Neural cell (in vitro differentiated cells): Measurements from ENCODE around the gene KPRP.

Experiments used
- CTCF ChIP-seq: fragments of 450-650 bp; IDR thresholded peaks from 2 replicates; pipeline ENCODE4 v1.5.1; 2014; ENCODE audit warnings: antibody characterized with exemption, mild to moderate bottlenecking, moderate library complexity; ENCODE audit not compliant: poor library complexity, severe bottlenecking
- EP300 ChIP-seq: fragments of 450-650 bp; conservative IDR thresholded peaks from 2 replicates; pipeline ENCODE4 v1.6.1; 2014; ENCODE audit warnings: antibody characterized with exemption, mild to moderate bottlenecking, moderate library complexity; ENCODE audit not compliant: poor library complexity, severe bottlenecking
- EZH2 ChIP-seq: fragments of 200-600, 300-800 bp; shearing (Covaris generic), sonication (generic); IDR thresholded peaks from 2 replicates; pipeline ENCODE4 v1.6.1; 2014; ENCODE audit warnings: antibody characterized with exemption, low read length, borderline replicate concordance, mild to moderate bottlenecking; ENCODE audit not compliant: insufficient read depth, poor library complexity, severe bottlenecking
- MXI1 ChIP-seq: fragments of 450-650 bp; conservative IDR thresholded peaks from 2 replicates; pipeline ENCODE4 v1.6.1; 2014; ENCODE audit warnings: antibody characterized with exemption, mild to moderate bottlenecking; ENCODE audit not compliant: poor library complexity, severe bottlenecking
- POLR2AphosphoS5 ChIP-seq: IDR thresholded peaks from 2 replicates; pipeline ENCODE4 v1.6.1; 2012
- RAD21 ChIP-seq: fragments of 450-650 bp; conservative IDR thresholded peaks from 2 replicates; pipeline ENCODE4 v1.6.1; 2014; ENCODE audit warnings: antibody characterized with exemption, mild to moderate bottlenecking, moderate library complexity
- REST ChIP-seq: IDR thresholded peaks from 2 replicates; pipeline ENCODE4 v1.6.1; 2012; ENCODE audit warnings: borderline replicate concordance
- SMC3 ChIP-seq: fragments of 450-650 bp; conservative IDR thresholded peaks from 2 replicates; pipeline ENCODE4 v1.6.1; 2014; ENCODE audit warnings: antibody characterized with exemption, mild to moderate bottlenecking, moderate library complexity; ENCODE audit not compliant: poor library complexity
- TAF1 ChIP-seq: IDR thresholded peaks from 2 replicates; pipeline ENCODE4 v1.6.1; 2012; ENCODE audit warnings: low read depth

- no peak for TF ChIP-seq CTCF
- no peak for TF ChIP-seq REST
- TF ChIP-seq EZH2 = no peak
- TF ChIP-seq RAD21 = no peak
- TF ChIP-seq SMC3 = no peak
- no peak for TF ChIP-seq MXI1
- no peak for TF ChIP-seq TAF1
- TF ChIP-seq EP300 = no peak
- no peak for TF ChIP-seq POLR2AphosphoS5
Observed at GRCh38 chr1:152768847-152769533, 11.2 kb downstream of the KPRP start.
